ENCODE results near the gene EPX.

DNA sequence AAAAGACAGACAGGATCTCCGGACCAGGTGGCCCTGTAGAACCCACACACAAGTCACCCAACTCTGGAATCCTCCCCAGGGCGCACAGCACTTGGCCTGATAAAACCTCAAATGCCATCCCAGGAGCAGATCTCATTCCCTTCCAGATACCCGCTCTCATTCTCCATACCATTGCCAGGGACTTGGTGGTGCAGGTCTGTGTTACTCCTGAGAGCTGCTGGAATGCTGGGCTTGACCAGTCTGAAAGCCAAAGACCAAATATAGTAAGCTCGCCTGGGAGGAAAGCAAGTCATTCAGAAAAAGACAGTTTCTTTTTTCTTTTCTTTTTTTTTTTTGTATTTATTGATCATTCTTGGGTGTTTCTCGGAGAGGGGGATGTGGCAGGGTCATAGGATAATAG lies 15.8 kb downstream of the EPX start:
- TF ChIP-seq EZH2 (IDR thresholded peaks at IDR 0.05; ENCODE audit: borderline replicate concordance, low read depth, low read length, poor library complexity, severe bottlenecking): no peak
- TF ChIP-seq, protein P1, sequence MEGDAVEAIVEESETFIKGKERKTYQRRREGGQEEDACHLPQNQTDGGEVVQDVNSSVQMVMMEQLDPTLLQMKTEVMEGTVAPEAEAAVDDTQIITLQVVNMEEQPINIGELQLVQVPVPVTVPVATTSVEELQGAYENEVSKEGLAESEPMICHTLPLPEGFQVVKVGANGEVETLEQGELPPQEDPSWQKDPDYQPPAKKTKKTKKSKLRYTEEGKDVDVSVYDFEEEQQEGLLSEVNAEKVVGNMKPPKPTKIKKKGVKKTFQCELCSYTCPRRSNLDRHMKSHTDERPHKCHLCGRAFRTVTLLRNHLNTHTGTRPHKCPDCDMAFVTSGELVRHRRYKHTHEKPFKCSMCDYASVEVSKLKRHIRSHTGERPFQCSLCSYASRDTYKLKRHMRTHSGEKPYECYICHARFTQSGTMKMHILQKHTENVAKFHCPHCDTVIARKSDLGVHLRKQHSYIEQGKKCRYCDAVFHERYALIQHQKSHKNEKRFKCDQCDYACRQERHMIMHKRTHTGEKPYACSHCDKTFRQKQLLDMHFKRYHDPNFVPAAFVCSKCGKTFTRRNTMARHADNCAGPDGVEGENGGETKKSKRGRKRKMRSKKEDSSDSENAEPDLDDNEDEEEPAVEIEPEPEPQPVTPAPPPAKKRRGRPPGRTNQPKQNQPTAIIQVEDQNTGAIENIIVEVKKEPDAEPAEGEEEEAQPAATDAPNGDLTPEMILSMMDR (conservative IDR thresholded peaks at IDR 0.05; ENCODE audit: low read depth, low read length): no peak

Data from A673 (cell line).